Right atrium auricular region (tissue), 2 donors: ENCODE data around the gene XRCC2. TPM values are rescaled to one million over a fixed set of nuclear protein-coding genes. Genes with fewer than 3 reads are reported as not detected.
"Not testable (repeated sequence)": the region's sequence is repeated elsewhere in the genome, so short reads cannot be mapped to it uniquely, and the experiment has no call there.

Experiments
- DNase-seq: peaks from one replicate; pipeline ENCODE4 v3.0.0-alpha.2; 2019; ENCODE audit warnings: low spot score
- H3K27ac ChIP-seq, 2 donors: fragments of 200-600 bp; sonication (generic); 1 replicate in 1 of 2; 2 replicates in 1 of 2; pipeline ENCODE4 v1.5.1; 2016 to 2019
- H3K27me3 ChIP-seq, 2 donors: fragments of 200-600 bp; sonication (generic); one replicate each; pipeline versions ENCODE4 v1.5.1 to v1.6.0; 2017 to 2019
- H3K36me3 ChIP-seq: fragments of 200-600 bp; sonication (generic); one replicate; pipeline ENCODE4 v1.5.1; 2016
- H3K4me1 ChIP-seq, 2 donors: fragments of 200-600 bp; sonication (generic); one replicate each; pipeline versions ENCODE4 v1.5.1 to v1.6.0; 2017 to 2019
- H3K4me3 ChIP-seq, 2 donors: fragments of 200-600 bp; sonication (generic); 1 replicate in 1 of 2; 2 replicates in 1 of 2; pipeline ENCODE4 v1.5.1; 2017 to 2019; ENCODE audit warnings: mild to moderate bottlenecking in 1 of 2, moderate library complexity in 1 of 2
- H3K9me3 ChIP-seq, 2 donors: fragments of 200-600 bp; sonication (generic); one replicate each; pipeline ENCODE4 v1.5.1; 2019
- total RNA-seq, 2 donors: library from RNA; depleted of rRNA; stranded (reverse); fragments of >200 nt; gene quantifications; one replicate each; pipeline ENCODE4 v1.1.0, GENCODE V29; 2016
- TF ChIP-seq, protein P1 (sequence below), 2 donors: fragments of 200-600 bp; sonication (generic); IDR thresholded peaks; one replicate each; pipeline ENCODE4 v1.5.1; 2019; ENCODE audit warnings: antibody characterized with exemption in 2 of 2

Gene XRCC2
- total RNA-seq, 2 donors from 2014 or later, result 0.20 to 0.48 TPM

DNA sequence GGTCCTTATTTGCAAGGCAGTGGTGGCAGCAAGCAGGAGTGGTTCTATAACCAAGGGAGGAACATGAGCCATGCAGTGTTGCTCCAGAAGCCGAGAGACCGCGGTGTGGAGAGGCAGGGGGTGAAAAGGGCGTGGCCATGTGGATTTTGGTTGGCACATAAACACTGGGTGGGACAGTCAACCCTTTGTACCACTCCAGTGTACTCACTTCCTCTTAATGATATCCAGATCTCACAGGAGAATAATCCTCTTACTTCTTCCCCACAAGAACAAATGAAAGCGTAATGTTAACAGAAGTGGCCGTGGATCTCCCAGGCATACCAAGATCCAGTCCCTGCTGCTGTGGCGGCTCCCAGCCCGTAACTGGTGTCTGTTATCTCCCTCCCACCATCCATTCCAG is 42.4 kb downstream of the XRCC2 start:
- Histone ChIP-seq H3K27me3 (no peaks in the 10 kb centered on the region), H3K27ac (no peak overlapping the region), H3K4me1 (no peaks in the 10 kb centered on the region), H3K9me3 (no peaks in the 10 kb centered on the region), H3K36me3 (no peaks in the 10 kb centered on the region), H3K4me3 (no peak overlapping the region)
- TF ChIP-seq, protein P1, sequence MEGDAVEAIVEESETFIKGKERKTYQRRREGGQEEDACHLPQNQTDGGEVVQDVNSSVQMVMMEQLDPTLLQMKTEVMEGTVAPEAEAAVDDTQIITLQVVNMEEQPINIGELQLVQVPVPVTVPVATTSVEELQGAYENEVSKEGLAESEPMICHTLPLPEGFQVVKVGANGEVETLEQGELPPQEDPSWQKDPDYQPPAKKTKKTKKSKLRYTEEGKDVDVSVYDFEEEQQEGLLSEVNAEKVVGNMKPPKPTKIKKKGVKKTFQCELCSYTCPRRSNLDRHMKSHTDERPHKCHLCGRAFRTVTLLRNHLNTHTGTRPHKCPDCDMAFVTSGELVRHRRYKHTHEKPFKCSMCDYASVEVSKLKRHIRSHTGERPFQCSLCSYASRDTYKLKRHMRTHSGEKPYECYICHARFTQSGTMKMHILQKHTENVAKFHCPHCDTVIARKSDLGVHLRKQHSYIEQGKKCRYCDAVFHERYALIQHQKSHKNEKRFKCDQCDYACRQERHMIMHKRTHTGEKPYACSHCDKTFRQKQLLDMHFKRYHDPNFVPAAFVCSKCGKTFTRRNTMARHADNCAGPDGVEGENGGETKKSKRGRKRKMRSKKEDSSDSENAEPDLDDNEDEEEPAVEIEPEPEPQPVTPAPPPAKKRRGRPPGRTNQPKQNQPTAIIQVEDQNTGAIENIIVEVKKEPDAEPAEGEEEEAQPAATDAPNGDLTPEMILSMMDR (IDR thresholded peaks at IDR 0.05), result no peak
- no peak for DNase-seq

DNA sequence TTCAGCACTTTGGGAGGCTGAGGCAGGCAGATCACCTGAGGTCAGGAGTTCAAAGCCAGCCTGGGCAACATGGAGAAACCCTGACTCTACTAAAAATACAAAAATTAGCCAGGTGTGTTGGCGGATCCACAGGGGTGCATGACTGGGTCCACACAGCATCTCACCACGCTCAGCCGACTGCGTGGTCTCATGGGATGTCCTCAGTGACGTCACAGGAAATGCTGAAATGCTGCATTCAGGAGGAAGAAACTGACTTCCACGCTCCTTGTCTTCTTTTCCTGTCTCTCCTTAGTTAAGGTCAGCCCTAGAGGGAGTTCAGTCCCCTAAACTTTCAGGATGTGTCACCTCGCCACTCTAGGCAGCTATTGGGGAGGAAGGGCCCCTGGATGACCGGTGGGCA is 42.9 kb downstream of the XRCC2 start:
- H3K4me1 ChIP-seq, result no peaks in the 10 kb centered on the region
- H3K9me3 ChIP-seq, result no peaks in the 10 kb centered on the region
- no peak for DNase-seq
- no peaks in the 10 kb centered on the region for H3K27me3 ChIP-seq
- H3K4me3 ChIP-seq, result no peak overlapping the region
- no peaks in the 10 kb centered on the region for H3K36me3 ChIP-seq
- no peak overlapping the region for H3K27ac ChIP-seq
- TF ChIP-seq, protein P1 (IDR thresholded peaks at IDR 0.05), result no peak

DNA sequence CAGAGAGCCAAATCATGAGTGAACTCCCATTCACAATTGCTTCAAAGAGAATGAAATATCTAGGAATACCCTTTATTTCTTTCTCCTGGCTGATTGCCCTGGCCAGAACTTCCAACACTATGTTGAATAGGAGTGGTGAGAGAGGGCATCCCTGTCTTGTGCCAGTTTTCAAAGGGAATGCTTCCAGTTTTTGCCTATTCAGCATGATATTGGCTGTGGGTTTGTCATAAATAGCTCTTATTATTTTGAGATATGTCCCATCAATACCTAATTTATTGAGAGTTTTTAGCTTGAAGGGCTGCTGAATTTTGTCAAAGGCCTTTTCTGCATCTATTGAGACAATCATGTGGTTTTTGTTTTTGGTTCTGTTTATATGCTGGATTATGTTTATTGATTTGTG is 47.2 kb downstream of the XRCC2 start:
- H3K9me3 ChIP-seq, H3K27me3 ChIP-seq, H3K36me3 ChIP-seq, H3K4me1 ChIP-seq, H3K4me3 ChIP-seq, DNase-seq, H3K27ac ChIP-seq: not testable (repeated sequence)

DNA sequence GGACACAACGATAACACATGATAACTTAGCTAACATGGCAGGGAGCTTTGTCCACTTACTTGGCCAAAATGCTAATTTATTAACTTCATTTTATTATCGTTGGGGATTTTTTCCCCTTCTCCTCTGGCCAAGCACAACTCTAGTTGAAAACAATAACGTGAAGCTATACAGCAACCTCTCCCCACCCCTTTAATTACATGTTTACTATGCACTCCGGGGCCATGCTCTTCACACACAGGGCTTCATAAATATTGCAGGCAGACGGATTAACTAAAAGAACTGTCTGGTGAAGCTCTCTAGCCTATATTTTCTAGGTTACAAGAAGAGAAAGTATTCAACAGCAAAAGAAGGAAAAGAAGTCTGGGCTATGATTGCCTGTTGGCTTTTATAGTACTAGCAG is 51.7 kb downstream of the XRCC2 start:
- H3K4me3 ChIP-seq, result no peak overlapping the region
- no peak for DNase-seq
- no peak overlapping the region for H3K27ac ChIP-seq
- no peaks in the 10 kb centered on the region for H3K4me1 ChIP-seq
- TF ChIP-seq, protein P1 (IDR thresholded peaks at IDR 0.05), result no peak
- H3K36me3 ChIP-seq, result no peaks in the 10 kb centered on the region
- H3K9me3 ChIP-seq, result no peaks in the 10 kb centered on the region
- no peaks in the 10 kb centered on the region for H3K27me3 ChIP-seq

DNA sequence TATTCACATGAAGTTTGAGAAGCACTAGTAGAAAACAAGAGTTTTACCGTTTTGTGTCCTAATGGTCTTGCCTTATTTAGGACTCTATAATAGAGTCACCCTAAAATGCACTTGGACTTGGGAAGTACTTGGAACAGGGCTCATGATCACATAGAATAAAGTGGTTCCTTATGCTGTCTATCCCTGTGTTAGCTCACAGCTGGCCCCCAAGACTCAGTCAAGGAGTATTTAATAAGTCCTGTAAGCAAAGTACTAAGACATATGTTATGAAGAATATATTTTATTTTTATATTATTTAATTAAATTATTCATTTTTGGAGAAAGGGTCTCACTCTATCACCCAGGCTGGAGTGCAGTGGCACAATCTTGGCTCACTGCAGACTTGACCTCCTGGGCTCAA is 54.5 kb downstream of the XRCC2 start:
- H3K36me3 ChIP-seq, result no peaks in the 10 kb centered on the region

GRCh38 chr7:152619027-152619739 is 56.8 kb downstream of the XRCC2 start:
- Histone ChIP-seq H3K27me3 (no peaks in the 10 kb centered on the region), H3K36me3 (no peaks in the 10 kb centered on the region), H3K9me3 (no peaks in the 10 kb centered on the region), H3K27ac (no peak overlapping the region), H3K4me3 (no peak overlapping the region), H3K4me1 (peaks cover 0 to 5% of the 10 kb centered on the region in 2 donors)
- TF ChIP-seq, protein P1 (IDR thresholded peaks at IDR 0.05), result no peak
- DNase-seq, result no peak

More for the DNA sequence above, 54.5 kb downstream of the XRCC2 start:
- Histone ChIP-seq H3K27ac (no peak overlapping the region), H3K4me3 (no peak overlapping the region), H3K27me3 (no peaks in the 10 kb centered on the region), H3K4me1 (no peaks in the 10 kb centered on the region), H3K9me3 (no peaks in the 10 kb centered on the region)
- TF ChIP-seq, protein P1 (IDR thresholded peaks at IDR 0.05), result no peak
- DNase-seq, result no peak
